ENCODE data around the gene CCNI2.

DNA sequence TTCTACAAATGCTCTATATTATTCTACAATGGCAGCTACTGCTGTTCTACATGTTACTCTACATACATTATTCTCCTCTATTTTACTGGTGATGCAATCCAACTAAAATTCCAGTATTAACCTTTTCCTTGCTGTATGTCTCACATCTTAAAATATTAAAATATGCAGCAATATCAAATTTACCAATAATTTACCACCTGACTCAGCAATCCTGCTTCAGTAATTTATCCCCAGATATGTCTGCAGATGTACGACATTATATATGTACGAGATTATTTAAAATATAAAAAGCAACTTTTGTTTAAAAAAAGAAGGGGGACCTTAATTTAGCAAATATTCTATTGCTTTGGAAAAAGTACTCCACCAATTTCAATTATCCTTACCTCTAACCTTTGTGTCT, 21.5 kb upstream of the CCNI2 start:
- TF ChIP-seq EZH2 (IDR thresholded peaks at IDR 0.05; ENCODE audit: borderline replicate concordance, low read depth, low read length, severe bottlenecking) (no peak), POLR2A (IDR thresholded peaks at IDR 0.05; ENCODE audit: low read depth, low read length) (no peak), POLR2AphosphoS5 (IDR thresholded peaks at IDR 0.05; ENCODE audit: insufficient read depth, low read depth, low read length) (no peak)
- TF ChIP-seq, protein P1, sequence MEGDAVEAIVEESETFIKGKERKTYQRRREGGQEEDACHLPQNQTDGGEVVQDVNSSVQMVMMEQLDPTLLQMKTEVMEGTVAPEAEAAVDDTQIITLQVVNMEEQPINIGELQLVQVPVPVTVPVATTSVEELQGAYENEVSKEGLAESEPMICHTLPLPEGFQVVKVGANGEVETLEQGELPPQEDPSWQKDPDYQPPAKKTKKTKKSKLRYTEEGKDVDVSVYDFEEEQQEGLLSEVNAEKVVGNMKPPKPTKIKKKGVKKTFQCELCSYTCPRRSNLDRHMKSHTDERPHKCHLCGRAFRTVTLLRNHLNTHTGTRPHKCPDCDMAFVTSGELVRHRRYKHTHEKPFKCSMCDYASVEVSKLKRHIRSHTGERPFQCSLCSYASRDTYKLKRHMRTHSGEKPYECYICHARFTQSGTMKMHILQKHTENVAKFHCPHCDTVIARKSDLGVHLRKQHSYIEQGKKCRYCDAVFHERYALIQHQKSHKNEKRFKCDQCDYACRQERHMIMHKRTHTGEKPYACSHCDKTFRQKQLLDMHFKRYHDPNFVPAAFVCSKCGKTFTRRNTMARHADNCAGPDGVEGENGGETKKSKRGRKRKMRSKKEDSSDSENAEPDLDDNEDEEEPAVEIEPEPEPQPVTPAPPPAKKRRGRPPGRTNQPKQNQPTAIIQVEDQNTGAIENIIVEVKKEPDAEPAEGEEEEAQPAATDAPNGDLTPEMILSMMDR (IDR thresholded peaks at IDR 0.05; ENCODE audit: extremely low read depth in 1 of 2, insufficient read depth in 1 of 2, low read depth in 1 of 2, low read length in 2 of 2), result no peak
